HG03280 (cell line): ENCODE measurements around the gene MAFG.

Experiments
- ATAC-seq: cut with Tn5 transposase; IDR thresholded peaks from one replicate; pipeline ENCODE4 v1.9.1; 2021; ENCODE audit warnings: mild to moderate bottlenecking, moderate library complexity; ENCODE audit not compliant: unreplicated experiment

The MAFG gene

DNA sequence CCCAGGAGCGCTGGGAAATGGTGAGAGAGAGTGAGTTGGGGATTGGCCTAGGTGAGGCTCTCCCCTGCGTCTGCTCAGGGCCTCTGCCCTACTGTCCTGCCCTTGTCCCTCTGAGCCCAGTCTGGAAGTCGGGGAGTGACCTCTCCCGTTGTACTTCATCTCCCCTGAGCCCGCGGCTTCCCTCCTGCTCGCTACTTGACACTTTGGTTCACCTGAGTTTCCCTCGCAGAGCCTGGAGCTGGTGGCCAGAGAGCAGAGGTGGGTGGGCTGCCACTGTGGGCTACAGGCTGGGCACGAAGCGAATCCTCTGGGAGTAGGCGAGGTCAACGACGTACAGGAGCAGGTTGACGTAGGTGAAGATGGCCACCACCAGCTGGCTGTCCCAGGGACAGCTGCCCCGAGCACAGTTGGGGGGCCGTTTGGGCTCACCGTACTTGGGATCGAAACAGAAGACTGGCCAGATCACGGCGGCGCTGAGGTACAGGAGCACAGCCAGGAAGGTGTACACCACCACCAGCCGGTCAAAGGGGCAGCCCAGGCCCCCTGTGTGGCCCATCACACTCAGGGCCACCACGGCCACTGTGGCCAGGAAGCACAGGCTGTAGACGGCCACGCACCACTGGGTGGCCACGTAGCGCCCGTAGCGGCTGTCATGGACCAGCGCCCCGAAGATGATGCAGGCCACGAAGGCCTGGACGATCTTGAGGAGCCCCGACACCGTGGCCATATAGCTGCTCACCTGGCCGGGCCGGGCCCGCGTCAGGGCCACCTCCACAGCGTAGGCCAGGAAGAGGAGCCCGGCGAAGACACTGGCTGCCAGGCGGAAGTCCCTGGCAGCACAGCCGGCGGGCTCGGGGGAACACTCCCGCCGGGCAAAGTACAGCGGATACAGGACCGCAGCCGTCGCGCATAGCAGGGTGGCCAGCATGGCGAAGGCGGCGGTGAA is 13.3 kb upstream of the MAFG start:
- no peak for ATAC-seq

- no peak for ATAC-seq
These were observed 12.4 kb upstream of the MAFG start for GRCh38 chr17:81939881-81940385.

DNA sequence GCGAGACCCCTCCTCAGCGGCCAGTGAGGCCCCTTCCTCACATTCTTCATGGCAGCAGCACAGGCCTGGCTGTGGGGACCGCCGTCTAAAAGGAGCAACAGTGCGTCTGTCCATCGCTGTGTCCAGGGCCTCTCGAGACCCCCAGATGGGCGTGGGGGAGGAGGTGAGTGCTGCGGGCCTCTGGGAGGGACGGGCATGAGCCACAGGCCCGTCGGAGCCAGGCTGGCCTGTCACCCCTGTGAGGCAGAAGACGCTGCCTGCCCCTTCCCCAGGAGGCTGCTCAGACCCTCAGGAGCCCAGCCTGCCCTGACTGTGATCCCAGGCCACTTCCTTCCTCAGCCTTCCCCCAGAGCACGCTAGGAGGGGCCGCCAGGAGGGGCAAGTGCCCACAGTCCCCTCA is 11.7 kb upstream of the MAFG start:
- ATAC-seq, result no peak

- no peak for ATAC-seq
These were observed 8.2 kb upstream of the MAFG start for GRCh38 chr17:81935709-81936084.

GRCh38 chr17:81934850-81935708 is 7.5 kb upstream of the MAFG start:
- ATAC-seq, result no peak

- ATAC-seq, result no peak
These were observed 6.7 kb upstream of the MAFG start for GRCh38 chr17:81934098-81934757.

- ATAC-seq, result no peak
These were observed 5.7 kb upstream of the MAFG start for GRCh38 chr17:81933178-81933699.

DNA sequence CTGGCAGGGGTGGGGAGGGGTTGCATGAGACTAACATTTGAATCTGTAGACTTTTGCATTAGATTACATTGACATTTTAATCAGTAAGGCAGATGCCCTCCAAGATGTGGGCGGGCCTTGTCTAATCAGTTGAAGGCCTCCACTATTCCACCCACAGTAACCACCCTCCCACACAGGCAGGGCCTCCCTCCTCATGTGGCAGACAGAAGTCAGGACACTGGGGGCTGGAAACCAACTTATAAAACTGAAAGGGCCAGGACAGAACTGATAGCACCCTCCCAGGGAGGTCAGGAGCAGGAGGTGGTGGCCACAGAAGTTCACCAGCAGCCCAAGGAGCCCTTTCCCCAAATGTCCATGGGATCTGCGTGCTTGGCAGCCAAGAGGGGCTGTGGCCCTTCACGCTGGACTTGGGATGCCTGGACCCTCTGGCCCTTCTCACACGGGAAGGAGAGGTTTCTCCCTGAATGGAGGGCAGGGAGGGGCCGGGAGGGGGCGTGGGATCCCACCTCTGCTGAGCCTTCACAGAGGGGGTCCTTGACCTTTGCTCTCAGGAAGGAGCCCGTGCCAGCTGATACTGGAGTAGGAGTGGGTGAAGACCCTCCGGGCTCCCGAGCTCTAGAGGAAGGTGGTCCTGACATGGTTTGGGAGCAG is 4.9 kb upstream of the MAFG start:
- ATAC-seq, result no peak

- ATAC-seq, result no peak
These were observed 4.2 kb upstream of the MAFG start for GRCh38 chr17:81931557-81932332.

GRCh38 chr17:81931189-81931556 is 3.6 kb upstream of the MAFG start:
- ATAC-seq, result no peak

DNA sequence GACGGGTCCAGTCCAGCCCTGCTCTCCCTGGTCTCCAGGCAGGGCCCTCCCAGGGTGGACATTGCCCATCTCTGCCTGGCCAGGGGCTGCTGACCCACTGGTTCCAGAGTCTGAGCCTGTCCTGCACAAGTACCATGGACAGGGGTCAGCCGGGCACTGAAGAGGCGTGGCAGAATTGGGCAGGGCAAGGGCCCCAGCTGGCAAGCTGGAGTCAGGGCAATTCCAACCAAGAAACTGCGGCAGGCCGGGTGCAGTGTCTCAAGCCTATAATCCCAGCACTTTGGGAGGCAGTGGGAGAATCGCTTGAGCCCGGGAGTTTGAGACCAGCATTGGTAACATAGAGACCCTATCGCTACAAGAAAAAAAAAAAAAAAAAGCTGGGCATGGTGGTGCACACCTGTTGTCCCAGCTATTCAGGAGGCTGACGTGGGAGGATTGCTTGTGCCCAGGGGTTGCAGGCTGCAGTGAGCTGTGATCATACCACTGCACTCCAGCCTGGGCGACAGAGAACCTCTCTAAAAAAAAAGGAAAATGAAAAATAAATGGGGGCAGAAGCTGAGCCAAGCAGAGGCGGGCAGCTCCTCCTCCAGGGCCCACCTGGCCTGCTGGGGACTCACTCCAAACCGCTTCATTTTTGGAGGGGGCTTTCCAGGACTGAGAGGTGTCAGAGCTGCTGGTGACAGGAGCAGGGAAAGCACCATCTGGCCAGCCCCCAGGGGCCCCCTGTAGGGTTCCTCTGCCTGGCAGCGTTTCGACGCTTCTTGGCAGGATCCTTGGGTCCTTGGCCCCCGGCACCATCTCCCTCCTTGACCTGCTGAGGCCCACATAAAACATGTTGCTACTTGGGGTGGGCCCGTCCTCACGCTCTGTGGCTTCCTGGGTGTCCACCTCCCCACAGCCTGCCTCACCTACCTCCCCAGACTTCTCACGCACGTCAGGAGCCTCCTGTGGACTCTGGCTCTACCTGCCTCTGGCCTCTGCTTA is 2.9 kb upstream of the MAFG start:
- no peak for ATAC-seq

DNA sequence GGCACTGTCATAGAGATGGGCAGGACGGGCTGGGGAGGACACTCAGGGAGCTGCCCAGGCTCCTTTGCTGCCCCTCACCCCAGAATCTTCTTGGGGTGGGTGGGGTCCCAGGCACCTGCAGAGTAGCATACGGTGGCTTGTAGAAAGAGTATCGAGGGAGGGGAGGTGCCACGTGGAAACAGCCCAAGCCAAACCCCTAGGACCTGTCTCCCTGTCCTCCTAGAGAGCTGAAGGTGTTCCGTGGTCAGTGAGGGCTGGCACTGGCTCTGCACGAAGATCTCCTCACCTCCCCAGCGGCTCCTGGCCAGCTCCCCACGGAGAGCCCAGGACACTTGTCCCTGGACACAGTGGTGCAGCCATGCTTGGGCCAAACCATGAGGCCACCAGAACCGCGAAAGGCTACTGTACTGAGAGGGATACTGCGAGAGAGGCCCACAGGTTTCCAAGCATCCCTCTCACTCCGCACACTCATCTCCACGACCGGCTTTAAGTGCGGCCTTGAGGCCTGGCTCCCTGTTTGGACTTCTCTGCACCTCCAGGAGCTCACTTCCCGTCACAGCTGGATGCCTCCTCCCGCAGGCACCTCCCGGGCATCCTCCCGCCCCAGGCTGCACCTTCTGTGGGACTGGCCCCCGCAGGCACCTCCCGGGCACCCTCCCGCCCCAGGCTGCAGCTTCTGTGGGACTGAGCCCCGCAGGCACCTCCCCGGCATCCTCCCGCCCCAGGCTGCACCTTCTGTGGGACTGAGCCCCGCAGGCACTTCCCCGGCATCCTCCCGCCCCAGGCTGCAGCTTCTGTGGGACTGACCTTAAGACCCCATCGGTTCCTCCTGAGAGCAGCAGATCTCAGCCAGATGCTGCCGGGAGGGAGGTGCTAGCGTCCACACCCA is 2.0 kb upstream of the MAFG start:
- no peak for ATAC-seq

DNA sequence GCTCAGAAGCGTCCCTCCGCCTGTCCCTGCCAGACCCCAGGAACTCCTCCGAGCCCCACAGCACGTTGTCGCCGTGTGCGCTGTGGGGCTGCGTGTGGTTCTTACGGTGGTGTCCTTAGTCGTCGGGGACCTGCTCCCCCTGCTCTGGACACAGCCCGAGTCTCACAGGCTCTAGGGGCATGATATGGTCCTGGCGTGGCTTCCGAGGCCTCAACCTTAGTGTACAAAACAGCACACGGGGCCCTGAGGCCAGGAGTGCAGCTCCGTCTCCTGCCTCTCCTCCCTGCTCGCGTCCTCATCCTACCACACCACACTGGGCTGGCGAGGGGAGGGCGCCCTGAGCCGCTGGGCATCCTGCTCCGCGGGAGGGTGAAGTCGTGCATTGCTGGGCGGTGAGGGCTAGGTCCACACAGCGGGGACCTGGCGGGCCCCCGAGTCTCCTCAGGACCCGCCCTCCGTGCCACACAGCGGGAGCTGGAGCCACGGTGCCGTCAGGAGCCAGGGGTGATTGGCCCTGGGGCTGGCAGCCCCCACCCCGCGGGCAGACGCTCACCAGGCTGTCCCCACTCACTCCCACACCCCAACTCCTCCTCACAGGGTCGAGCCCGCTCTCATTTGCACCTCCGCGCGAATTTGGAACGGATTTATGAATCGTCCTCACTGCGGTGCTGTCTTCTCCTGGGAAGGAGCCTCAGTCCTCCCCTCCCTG is 1.2 kb upstream of the MAFG start:
- no peak for ATAC-seq

DNA sequence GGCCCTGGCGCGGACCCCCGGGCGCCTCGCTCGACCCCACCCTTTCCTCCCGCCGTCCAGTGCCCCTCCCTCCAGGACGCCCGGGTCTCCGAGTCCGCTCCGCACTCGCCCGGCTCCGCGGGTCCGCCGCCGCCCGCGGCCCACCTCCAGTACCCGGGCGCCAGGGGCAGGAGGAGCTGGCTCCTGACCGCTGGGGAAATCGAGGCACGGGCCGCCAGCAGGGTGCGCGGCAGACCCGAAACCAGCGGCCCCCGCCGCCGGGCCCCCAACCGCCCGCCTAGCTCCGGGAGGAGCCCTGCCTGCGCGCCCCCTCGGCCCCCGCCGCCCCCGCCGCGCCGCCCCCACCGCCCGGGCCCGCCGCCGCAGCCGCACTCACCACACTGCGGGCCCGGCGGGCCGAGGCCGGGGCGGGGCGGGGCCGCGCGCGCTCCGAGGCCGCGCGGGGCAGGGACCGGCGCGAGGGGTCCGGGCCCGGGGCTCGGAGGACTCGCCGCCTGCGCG is 333 bp downstream of the MAFG start:
- ATAC-seq, result peak; percentile 17

GRCh38 chr17:81926451-81927151 is 934 bp downstream of the MAFG start:
- ATAC-seq, result peak; percentile 13

DNA sequence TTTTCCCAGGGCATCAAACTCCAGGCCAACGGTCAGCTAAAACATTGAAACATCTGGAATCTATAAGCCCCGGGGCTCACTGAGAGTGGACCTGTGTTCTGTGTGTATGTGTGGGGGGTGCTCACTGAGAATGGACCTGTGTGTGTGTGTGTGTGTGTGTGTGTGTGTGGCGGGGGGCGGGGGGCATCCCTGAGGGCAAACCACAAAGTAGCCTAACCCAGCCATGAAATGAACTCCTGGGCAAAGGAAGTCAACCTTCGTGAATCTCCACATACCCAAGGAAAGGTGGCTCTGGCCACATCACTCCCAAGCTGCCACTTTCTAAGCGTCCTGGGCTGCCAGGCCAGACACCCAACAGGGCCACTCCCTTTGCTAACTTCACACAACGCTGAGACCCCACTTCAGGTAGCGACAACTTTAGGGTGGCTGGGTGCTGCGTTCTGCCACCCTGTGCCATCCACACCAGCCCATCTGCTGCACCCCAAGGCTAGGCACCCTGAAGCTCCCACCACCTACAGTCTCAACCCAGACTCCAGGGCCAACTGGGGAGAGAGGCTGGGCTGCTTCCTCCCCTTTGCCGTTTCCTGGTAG is 1.6 kb downstream of the MAFG start:
- ATAC-seq, result no peak
